H9 (cell line): ENCODE measurements around the gene LDLR. TPM values are rescaled to one million over a fixed set of nuclear protein-coding genes. Genes with fewer than 3 reads are reported as not detected.

Experiments used
- DNase-seq: peaks from one replicate; pipeline ENCODE4 v3.0.0-alpha.2; 2017
- H2AFZ ChIP-seq: one replicate; pipeline ENCODE4 v1.6.1; 2013; ENCODE audit warnings: mild to moderate bottlenecking, low read length, control low read depth, moderate library complexity
- H2AK5ac ChIP-seq: 2 replicates; pipeline ENCODE4 v1.6.1; 2013; ENCODE audit warnings: low read length, control low read depth, mixed read lengths; ENCODE audit not compliant: insufficient read length
- H2BK120ac ChIP-seq: one replicate; pipeline ENCODE4 v1.6.1; 2013; ENCODE audit warnings: low read depth, mild to moderate bottlenecking, low read length, control low read depth, inconsistent platforms; ENCODE audit not compliant: poor library complexity, severe bottlenecking
- H2BK12ac ChIP-seq: 2 replicates; pipeline ENCODE4 v1.6.1; 2013; ENCODE audit warnings: low read length, control low read depth, mixed read lengths, low read depth; ENCODE audit not compliant: insufficient read length
- H2BK15ac ChIP-seq: 2 replicates; pipeline ENCODE4 v1.6.1; 2013; ENCODE audit warnings: low read depth, low read length, control low read depth
- H2BK20ac ChIP-seq: one replicate; pipeline ENCODE4 v1.6.1; 2013; ENCODE audit warnings: low read depth, mild to moderate bottlenecking, low read length, control low read depth, inconsistent platforms; ENCODE audit not compliant: poor library complexity, severe bottlenecking
- H2BK5ac ChIP-seq: 2 replicates; pipeline ENCODE4 v1.6.1; 2013; ENCODE audit warnings: low read length, control low read depth, mixed read lengths; ENCODE audit not compliant: insufficient read length
- H3K14ac ChIP-seq: 2 replicates; pipeline ENCODE4 v1.6.1; 2013; ENCODE audit warnings: low read length, control low read depth; ENCODE audit not compliant: insufficient read depth
- H3K18ac ChIP-seq: 2 replicates; pipeline ENCODE4 v1.6.1; 2013; ENCODE audit warnings: low read depth, mild to moderate bottlenecking, mixed read lengths, low read length, control low read depth; ENCODE audit not compliant: insufficient read length
- H3K23ac ChIP-seq: 2 replicates; pipeline ENCODE4 v1.6.1; 2013; ENCODE audit warnings: low read length, control low read depth, mixed read lengths, low read depth; ENCODE audit not compliant: insufficient read length
- H3K23me2 ChIP-seq: 2 replicates; pipeline ENCODE4 v1.6.1; 2013; ENCODE audit warnings: low read depth, mild to moderate bottlenecking, mixed read lengths, low read length, control low read depth; ENCODE audit not compliant: insufficient read length, poor library complexity, severe bottlenecking
- H3K27ac ChIP-seq: 2 replicates; pipeline ENCODE4 v1.5.1; 2013; ENCODE audit warnings: low read length, control low read depth, mixed read lengths, low read depth; ENCODE audit not compliant: insufficient read length
- H3K27me3 ChIP-seq: 2 replicates; pipeline ENCODE4 v1.6.1; 2013; ENCODE audit warnings: low read length, control low read depth, inconsistent platforms; ENCODE audit not compliant: insufficient read depth
- H3K4ac ChIP-seq: 2 replicates; pipeline ENCODE4 v1.6.1; 2013; ENCODE audit warnings: low read depth, mild to moderate bottlenecking, control low read depth, inconsistent platforms, low read length, moderate library complexity
- H3K4me1 ChIP-seq: 2 replicates; pipeline ENCODE4 v1.6.1; 2013; ENCODE audit warnings: low read length, control low read depth, inconsistent platforms; ENCODE audit not compliant: insufficient read depth
- H3K4me2 ChIP-seq: 2 replicates; pipeline ENCODE4 v1.6.1; 2013; ENCODE audit warnings: low read length, control low read depth, mixed read lengths; ENCODE audit not compliant: insufficient read length, insufficient read depth
- H3K56ac ChIP-seq: 2 replicates; pipeline ENCODE4 v1.6.1; 2013; ENCODE audit warnings: low read depth, mild to moderate bottlenecking, mixed read lengths, low read length, control low read depth; ENCODE audit not compliant: insufficient read length
- H3K79me1 ChIP-seq: 2 replicates; pipeline ENCODE4 v1.6.1; 2013; ENCODE audit warnings: low read depth, mild to moderate bottlenecking, moderate library complexity, low read length, control low read depth, inconsistent platforms; ENCODE audit not compliant: insufficient read depth, poor library complexity, severe bottlenecking
- H3K79me2 ChIP-seq: 2 replicates; pipeline ENCODE4 v1.6.1; 2013; ENCODE audit warnings: low read length, control low read depth, inconsistent platforms; ENCODE audit not compliant: insufficient read depth
- H3K9ac ChIP-seq: 2 replicates; pipeline ENCODE4 v1.6.1; 2013; ENCODE audit warnings: low read length, control low read depth, mixed read lengths; ENCODE audit not compliant: insufficient read length; ENCODE audit errors: extremely low read depth
- H3K9me3 ChIP-seq: one replicate; pipeline ENCODE4 v1.6.1; 2013; ENCODE audit warnings: low read depth, low read length, inconsistent platforms; ENCODE audit not compliant: control insufficient read depth
- H3T11ph ChIP-seq: one replicate; pipeline ENCODE4 v1.6.1; 2013; ENCODE audit warnings: mild to moderate bottlenecking, low read length, control low read depth, inconsistent platforms
- H4K20me1 ChIP-seq: one replicate; pipeline ENCODE4 v1.6.1; 2013; ENCODE audit not compliant: control insufficient read depth, insufficient read length, insufficient read depth
- H4K5ac ChIP-seq: 2 replicates; pipeline ENCODE4 v1.6.1; 2013; ENCODE audit warnings: low read depth, mild to moderate bottlenecking, mixed read lengths, low read length, control low read depth; ENCODE audit not compliant: insufficient read length
- H4K8ac ChIP-seq: replicated peaks from 2 replicates; pipeline ENCODE4 v1.6.1; 2013; ENCODE audit warnings: low read length, control low read depth, mixed read lengths, low read depth; ENCODE audit not compliant: insufficient read length
- H4K91ac ChIP-seq: 2 replicates; pipeline ENCODE4 v1.6.1; 2013; ENCODE audit warnings: low read depth, mild to moderate bottlenecking, moderate library complexity, mixed read lengths, low read length, control low read depth; ENCODE audit not compliant: insufficient read length
- H3K27ac Mint-ChIP-seq, 3 experiments: 2 replicates in 2 of 3; 3 replicates in 1 of 3; pipeline ENCODE4 v1.8.0; 2020 to 2021; ENCODE audit warnings: mixed read lengths in 3 of 3, mild to moderate bottlenecking in 1 of 3, moderate library complexity in 1 of 3
- H3K27me3 Mint-ChIP-seq: 2 replicates; pipeline ENCODE4 v1.8.0; 2021; ENCODE audit warnings: low read depth, mild to moderate bottlenecking, moderate library complexity, mixed read lengths
- H3K36me3 Mint-ChIP-seq, 3 experiments: 2 replicates in 2 of 3; 3 replicates in 1 of 3; pipeline ENCODE4 v1.8.0; 2020 to 2021; ENCODE audit warnings: low read depth in 3 of 3, mixed read lengths in 3 of 3; ENCODE audit not compliant: insufficient read depth in 1 of 3
- H3K4me1 Mint-ChIP-seq, 2 experiments: 2 replicates each; pipeline ENCODE4 v1.8.0; 2020; ENCODE audit warnings: mixed read lengths in 2 of 2
- H3K4me3 Mint-ChIP-seq, 2 experiments: 2 replicates in 1 of 2; 3 replicates in 1 of 2; pipeline ENCODE4 v1.8.0; 2020 to 2021; ENCODE audit warnings: mild to moderate bottlenecking in 2 of 2, mixed read lengths in 2 of 2, moderate library complexity in 1 of 2
- H3K9me3 Mint-ChIP-seq, 2 experiments: 2 replicates in 1 of 2; 3 replicates in 1 of 2; pipeline ENCODE4 v1.8.0; 2020; ENCODE audit warnings: mild to moderate bottlenecking in 2 of 2, mixed read lengths in 2 of 2, moderate library complexity in 1 of 2
- CTCF ChIP-seq: fragments of 200-600 bp; sonication (generic); conservative IDR thresholded peaks from 3 replicates; pipeline ENCODE4 v1.8.0; 2021; ENCODE audit warnings: antibody characterized with exemption, mild to moderate bottlenecking
- WGBS: extraction: QIAGEN DNeasy Blood & Tissue Kit; methylation state at CpG from one replicate; pipeline ENCODE4 v1.1.7; 2013; ENCODE audit warnings: missing lambda C conversion rate, low lambda C conversion rate, mixed read lengths; ENCODE audit not compliant: insufficient read length; ENCODE audit errors: extremely low coverage; 5-methylcytosine and 5-hydroxymethylcytosine counted together
- total RNA-seq: library from RNA; stranded (reverse); gene quantifications from 2 replicates; pipeline ENCODE4 v1.2.1, GENCODE V29; 2021

Gene LDLR
- total RNA-seq, 1 experiment from 2014 or later, result 92.7 TPM

DNA sequence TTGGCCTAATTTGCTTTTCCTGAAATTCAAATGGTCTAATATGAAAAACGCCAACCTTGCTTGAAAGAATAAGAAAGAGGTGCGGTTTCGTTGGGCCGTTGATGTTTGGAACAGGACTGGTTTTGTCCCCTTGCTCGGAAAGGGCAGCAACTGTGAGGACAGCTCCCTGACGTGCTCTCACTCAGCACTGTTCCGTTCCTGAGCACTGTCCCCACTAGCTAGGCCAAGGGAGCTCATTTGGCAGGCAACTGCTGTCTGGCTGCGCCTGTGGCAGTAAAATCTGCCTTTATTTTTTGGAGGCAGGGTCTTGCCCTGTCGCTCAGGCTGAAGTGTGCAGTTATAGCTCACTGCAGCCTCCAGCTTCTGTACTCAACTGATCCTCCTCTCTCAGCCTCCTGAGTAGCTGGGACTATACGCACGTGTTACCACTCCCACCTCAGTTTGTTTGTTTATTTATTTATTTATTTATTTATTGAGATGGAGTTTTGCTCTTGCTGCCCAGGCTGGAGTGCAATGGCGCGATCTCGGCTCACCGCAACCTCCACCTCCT lies 4.5 kb downstream of the LDLR start:
- Histone ChIP-seq H2BK15ac (no peak overlapping the region), H4K8ac (no peak overlapping the region), H3K4ac (no peak overlapping the region), H2BK20ac (no peak overlapping the region), H3K23me2 (peaks cover 13% of the 10 kb centered on the region), H3K79me1 (peaks cover 2% of the 10 kb centered on the region), H2BK12ac (no peak overlapping the region), H3K23ac (no peak overlapping the region), H3K56ac (no peak overlapping the region), H3K14ac (no peak overlapping the region), H3K9me3 (no peaks in the 10 kb centered on the region), H3T11ph (no peak overlapping the region), H2BK5ac (no peak overlapping the region), H3K4me1 (peaks cover 7% of the 10 kb centered on the region; the same call in 1 of the 2 replicates), H3K9ac (no peak overlapping the region), H4K91ac (no peak overlapping the region), H3K4me2 (no peak overlapping the region), H3K18ac (no peak overlapping the region), H2AFZ (no peak overlapping the region), H2AK5ac (no peak overlapping the region), H3K27me3 (no peaks in the 10 kb centered on the region), H3K27ac (no peak overlapping the region), H4K20me1 (peaks cover 5% of the 10 kb centered on the region), H3K79me2 (peaks cover 70% of the 10 kb centered on the region), H4K5ac (no peak overlapping the region), H2BK120ac (no peak overlapping the region)
- no CpG with 5 or more reads among the region's 15 CpGs for WGBS
- no peaks in the 10 kb centered on the region for H3K27me3 Mint-ChIP-seq
- DNase-seq, result no peak
- no peak for TF ChIP-seq CTCF
- H3K9me3 Mint-ChIP-seq, result 0 out of 5 replicates have a peak, but pooled peaks cover 0 to 4% of the 10 kb centered on the region in 2 experiments
- H3K4me3 Mint-ChIP-seq, result peak overlapping the region; percentile 17 to 42; a peak in 3 of 5 replicates
- H3K4me1 Mint-ChIP-seq, result peaks cover 26 to 38% of the 10 kb centered on the region in 2 experiments
- peak overlapping the region; percentile 67 to 92 (median 90); a peak in 6 of 7 replicates for H3K27ac Mint-ChIP-seq
- H3K36me3 Mint-ChIP-seq, result peaks cover 43 to 62% (median 57%) of the 10 kb centered on the region in 3 experiments
